NCI-H146 (cell line): ENCODE data around the gene ZDHHC7.
A peak's percentile ranks its signal among the peaks of the same experiment; 100 is the strongest.

ENCODE experiments used
- DNase-seq: peaks from one replicate; lab custom pipeline; 2025; lab: John Stamatoyannopoulos, UW

ZDHHC7 gene

DNA sequence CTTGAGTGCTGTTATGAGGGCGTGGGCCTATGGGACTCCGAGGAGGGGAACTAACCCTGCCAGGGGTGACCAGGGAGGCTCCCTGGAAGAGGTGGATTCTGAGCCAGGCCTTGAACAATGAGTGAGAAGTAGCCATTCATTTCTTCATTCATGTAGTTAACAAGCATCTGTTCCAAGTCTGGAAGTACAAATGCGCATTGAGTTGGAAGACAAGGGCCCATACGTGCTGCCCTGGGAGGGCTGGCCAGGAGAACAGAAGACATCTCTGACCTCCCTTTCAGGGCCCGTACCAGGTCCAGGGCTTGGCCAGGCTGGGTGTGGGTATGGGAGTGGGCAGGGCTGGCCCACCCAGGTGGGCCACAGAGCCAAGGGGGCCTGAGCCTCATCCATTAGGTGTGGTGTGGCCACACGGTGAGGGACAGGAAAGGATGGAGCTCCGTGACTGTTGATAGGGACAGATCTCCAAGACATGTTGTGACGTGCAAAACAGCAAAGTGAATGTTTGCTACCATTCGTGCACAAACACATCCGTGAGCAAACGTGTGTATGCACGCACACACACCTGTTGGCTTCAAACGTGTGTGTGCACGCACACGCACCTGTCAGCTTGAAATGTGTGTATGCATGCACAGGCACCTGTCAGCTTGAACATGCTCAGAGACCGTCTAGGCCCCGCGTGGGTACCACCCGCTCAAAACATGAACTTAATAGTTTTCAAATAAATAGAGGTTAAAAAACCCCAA is 46.8 kb downstream of the ZDHHC7 start:
- DNase-seq, result no peak

DNA sequence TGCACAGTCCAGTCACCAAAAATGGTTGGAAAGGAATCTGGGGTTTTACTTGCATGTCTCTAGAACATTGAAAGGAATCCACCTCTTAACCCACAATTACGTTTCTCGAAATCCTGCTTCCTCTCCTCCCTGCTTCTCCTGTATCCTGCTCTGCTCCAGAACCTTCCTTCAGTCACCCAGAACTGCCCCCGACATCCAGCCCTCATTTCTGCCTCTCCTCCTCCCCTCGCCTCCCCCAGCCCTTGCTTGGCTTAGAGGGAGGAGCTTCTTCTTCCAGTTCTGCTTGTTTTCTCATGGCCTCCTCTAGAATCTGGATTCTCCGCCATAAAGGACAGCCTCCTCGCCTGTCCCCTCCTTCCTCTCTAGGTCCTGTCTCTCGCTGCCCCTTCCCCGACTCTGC is 48.3 kb downstream of the ZDHHC7 start:
- DNase-seq, result no peak

DNA sequence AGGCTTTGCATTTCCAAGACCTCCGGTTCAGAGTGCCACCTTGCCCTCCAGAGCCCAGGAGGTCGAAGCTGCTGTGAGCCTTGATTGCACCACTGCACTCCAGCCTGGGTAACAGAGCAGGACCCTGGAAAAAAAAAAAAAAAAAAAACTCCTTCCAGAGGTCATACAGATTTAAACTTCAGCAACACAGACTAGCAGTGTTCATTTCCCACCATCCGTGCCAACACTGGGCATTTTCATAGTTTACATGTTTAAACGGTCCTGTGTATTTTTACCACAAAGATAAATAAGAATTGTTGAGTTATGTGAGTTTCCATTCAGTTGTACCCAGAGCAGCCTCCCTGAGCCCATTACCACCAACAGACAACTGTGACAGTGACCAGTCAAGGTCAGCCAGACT is 50.4 kb downstream of the ZDHHC7 start:
- DNase-seq, result no peak

GRCh38 chr16:84959784-84960417 is 51.4 kb downstream of the ZDHHC7 start:
- DNase-seq, result no peak

DNA sequence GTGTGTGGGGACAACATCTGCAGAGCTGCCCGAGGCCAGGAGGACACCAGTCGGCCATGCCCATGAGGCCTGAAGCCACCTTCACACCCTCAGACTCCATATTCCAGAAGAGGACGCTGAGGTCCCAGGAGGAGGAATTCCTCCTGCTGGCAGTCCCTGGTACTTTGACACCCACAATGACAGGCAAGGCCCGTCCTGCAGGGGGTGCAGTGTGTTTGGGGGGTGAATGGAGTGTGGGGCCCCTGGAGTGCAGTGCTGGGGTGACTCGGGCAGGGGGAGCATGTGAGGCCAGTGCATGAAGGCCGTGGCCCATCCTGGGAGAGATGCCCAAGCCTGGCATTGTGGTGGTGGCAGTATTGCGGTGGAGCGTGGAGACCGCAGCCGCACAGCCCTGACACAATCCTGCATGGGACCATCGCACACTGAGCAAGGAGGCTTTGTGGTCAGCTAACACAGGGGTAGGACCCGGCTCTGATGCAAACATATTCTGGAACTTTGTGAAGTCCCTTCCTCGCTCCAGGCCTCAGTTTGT is 52.2 kb downstream of the ZDHHC7 start:
- DNase-seq, result no peak

DNA sequence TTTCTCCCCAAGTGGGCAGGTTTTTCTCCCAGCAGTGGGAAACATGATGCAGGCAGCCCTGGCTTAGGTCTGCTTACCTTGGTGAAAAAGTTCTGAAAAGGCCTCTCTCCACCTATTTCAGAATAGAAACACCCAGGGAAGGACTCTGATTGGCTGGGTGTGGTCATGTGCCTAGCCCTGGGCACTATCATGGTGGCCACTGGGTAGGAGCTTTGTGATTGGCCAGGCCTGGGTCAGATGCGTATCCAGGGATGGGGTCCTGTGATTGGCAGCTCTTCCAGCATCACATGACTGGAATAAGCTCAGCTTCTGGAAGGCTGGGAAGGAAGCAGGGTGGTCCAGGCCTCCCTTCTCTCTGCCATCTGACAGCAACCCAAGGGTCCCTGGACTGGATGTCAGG is 53.5 kb downstream of the ZDHHC7 start:
- no peak for DNase-seq

DNA sequence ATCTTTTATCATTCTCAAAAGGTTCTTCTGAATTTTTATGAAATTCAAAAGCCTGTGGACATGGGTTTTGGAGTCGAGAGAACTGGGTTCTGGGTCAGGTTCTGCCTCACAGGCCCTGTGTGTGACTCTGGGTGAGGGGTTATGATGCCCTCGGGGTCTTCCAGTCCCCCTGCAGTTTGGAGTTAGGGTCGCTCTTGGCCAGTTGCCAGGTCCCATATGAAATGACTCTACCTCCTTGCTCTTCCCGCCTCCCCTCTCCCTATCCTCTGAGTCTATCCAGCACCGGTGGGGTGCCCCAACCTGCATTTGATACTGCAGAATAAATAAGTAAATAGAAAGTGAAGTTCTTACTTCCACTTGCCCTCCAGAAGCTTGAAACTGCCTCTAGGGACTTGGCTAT is 54.1 kb downstream of the ZDHHC7 start:
- no peak for DNase-seq

DNA sequence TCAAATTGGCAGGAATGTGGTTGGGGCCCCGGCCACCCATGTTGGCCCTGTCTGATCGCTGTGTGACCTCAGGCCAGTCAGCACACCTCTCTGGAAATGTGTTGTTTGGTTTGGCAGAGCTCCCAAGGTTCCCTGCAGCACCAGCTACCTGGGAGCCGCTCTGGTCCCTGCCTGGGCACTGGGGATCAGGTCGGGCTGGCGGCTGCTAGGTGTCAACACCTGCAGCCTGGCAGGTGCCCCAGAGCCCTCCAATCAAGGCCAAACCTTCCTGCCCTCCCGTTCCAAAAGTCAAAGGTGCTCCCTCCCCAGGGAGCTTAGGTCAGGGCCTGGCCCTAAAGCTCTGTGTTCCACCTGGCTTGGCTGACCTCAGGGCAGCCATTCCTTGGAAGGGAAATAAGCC is 55.9 kb downstream of the ZDHHC7 start:
- DNase-seq, result no peak

DNA sequence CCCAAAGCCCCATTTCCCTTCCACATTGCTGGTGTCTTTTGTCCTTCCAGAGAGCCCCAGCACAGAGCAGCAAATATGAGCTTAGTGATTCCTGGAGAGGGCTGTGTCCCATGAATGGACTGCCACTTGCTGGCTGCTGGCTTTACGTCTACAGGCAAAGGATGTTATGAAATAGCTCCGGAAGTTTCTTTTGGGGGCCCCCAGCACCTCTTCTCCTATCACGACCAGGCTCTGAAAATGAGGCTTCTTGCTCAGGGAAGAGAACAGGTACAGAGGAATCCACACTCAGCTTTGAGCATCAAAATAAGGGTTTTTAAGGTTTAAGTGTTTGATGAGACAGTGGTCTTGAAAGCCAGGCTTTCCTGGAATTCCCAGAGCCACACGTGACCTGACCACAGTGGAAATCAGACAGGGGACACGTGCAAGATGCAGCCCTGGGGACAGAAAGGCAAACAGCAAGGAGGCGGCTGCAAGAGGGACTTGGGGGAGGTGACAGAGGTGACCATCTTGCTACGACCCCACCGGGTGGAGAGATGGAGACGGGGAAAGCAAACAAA is 58.1 kb downstream of the ZDHHC7 start:
- no peak for DNase-seq

- peak; percentile 63 for DNase-seq
Observed at GRCh38 chr16:84952335-84953189, 58.8 kb downstream of the ZDHHC7 start.

DNA sequence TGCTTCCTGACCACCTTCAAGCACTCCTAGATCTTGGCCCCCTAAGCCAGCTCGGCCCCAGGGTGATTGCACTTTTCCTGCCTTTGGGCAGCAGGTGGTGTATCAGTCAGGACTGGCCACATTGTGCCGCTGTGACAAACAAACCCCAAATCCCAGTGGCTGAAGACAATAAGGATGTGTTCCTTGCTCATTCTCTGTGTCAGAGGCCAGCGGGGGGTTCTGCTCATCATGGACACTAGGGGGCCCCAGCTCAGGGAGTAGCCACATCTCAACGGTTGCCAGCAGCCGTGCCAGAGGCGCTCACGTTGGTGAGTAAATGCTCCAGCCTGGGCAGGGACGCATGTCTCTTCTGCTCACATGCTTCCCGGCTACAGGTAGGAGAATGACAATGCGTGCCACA is 60.4 kb downstream of the ZDHHC7 start:
- DNase-seq, result no peak

- no peak for DNase-seq
Observed at GRCh38 chr16:84949772-84950436, 61.4 kb downstream of the ZDHHC7 start.

GRCh38 chr16:84948851-84949610 is 62.3 kb downstream of the ZDHHC7 start:
- no peak for DNase-seq

DNA sequence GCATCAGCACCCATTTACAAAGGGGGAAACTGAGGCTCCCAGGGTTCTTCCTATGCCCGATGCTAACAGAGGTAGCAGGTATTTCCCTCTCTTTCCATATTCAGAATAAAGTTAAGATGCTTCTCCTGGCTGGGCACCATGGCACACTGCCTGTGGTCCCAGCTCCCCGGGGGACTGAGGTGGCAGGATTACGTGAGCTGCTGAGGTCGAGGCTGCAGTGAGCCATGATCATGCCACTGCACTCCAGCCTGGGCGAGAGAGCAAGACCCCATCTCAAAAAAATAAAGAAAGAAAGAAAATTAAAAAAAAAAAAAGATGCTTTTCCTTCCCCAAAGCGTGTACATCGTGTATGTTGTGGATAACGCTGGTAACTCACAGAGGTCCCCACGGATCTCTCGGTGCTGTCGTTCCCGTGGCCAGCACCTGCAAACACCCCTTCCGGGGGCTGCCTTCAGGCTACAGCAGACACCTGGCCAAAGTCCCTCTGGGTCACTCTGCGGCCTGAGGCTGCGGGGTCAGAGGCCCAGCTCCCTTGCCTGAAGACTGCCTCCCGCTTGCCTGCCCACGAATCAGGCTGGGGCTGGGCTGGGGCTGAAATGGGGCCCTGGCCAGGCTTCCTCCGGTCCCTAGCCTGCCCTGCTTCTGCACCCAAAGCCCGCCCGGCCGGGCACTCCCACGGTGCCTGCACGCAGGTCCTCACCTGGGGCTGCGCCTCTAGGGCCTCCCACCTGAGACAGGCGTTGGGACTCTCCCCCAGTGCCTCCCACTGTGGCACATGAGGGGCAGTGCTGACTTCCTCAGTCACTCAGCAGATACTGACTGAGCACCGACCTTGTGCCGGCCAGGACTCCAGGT is 63.1 kb downstream of the ZDHHC7 start:
- no peak for DNase-seq

- DNase-seq, result no peak
Observed at GRCh38 chr16:84947022-84947421, 64.3 kb downstream of the ZDHHC7 start.

DNA sequence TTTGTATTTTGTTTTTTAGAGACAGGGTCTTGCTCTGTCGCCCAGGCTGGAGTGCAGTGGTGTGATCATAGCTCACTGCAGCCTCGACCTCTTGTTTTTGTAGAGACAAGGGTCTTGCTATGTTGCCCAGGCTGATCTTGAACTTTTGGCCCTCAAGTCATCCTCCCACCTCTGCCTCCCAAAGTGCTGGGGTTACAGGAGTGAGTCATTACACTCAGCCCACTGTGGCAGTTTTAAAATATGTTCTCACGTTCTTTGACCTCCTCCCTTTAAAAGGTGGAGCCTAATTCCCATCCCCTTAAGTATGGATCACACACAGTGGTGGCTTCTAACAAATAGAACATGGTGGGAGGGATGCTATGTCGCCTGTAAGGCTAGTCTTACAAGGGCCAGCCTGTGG is 67.7 kb downstream of the ZDHHC7 start:
- DNase-seq, result no peak

DNA sequence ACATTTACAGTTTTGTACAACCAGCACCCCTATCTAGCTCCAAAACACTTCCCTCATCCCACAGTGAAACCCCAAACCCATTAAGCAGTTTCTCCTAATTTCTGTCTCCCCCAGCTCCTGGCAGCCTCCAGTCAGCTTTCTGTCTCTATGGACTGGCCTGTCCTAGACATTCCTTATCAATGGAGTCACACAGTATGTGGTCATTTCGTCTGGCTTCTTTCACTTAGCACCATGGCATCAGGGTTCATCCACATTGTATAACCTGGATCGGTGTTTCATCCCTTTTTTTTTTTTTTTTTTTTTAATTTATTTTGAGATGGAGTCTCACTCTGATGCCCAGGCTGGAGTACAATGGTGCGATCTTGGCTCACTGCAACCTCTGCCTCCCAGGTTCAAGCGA is 68.5 kb downstream of the ZDHHC7 start:
- no peak for DNase-seq

DNA sequence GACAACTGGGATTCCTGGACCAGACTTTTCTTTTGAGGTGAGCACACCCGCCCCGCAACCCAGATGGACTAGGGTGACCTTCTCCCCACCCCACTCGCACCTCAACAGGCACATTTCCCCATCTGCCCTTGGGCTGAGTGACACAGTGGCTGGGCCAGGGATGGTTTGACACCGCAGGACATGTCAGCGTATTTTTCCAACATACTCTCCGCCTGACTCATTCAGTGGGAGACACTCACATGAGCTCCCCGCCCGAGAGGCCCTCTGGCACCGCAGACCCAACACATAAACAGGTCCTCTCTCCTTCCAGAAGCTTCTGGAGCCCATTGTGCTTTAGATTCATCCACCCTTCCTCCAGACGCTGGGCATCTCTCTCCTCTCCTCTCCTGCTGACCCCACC is 69.4 kb downstream of the ZDHHC7 start:
- DNase-seq, result no peak

DNA sequence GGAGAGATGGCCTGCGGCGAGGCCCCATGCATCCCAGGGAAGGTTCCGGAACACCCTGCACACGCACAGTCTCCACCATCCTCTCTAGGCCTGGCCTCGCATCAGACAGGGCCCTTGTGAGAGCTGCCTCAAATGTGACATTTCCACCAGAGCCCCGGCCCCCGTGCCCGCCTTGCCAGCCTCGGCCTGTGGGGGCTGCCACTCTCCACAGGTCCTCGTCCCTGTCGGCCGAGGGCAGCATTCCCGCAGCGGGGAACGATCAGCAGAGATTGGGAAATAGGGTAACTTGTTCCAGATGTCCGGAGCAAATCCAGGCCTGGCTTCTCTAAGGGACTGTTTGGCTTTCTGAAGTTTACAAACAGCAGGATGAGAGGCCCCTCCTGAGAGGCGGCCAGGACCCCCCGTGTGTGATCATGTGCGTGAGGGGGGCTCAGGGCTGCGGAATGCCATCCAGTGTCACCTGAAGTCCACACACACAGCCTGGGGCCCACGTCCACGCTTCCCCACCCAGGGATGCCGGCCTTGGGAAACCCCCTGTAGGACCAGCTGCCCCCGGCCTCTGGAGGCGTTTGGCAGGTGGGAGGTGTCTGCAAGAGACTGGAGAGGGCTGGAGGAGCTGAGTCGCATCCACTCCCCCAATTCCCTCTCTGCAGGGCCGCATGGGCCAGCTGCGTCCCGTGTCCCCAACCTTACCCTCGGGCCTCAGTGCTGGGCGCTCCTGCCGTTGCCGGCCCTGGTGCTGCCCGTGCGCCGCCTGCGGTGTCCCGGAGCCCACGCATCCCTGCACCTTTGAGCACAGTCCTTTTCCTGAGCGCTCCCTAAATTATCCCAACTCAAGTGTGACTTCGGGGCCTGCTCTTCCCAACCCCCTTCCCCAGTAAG is 70.4 kb downstream of the ZDHHC7 start:
- no peak for DNase-seq
